Measurements from ENCODE around the gene ADGRA3. TPM values are rescaled to one million over a fixed set of nuclear protein-coding genes. Genes with fewer than 3 reads are reported as not detected.

Gene ADGRA3
- total RNA-seq, 2 donors from 2014 or later = 51.8 to 54.9 TPM

GRCh38 chr4:22434895-22435294, 81.0 kb downstream of the ADGRA3 start:
- Mint-ChIP-seq H3K27me3 (ENCODE audit: insufficient read depth) (no peaks in the 10 kb centered on the region), H3K9me3 (no peaks in the 10 kb centered on the region), H3K4me1 (peaks cover 25% of the 10 kb centered on the region), H3K27ac (no peak overlapping the region), H3K36me3 (ENCODE audit: low read depth) (peaks cover 43% of the 10 kb centered on the region), H3K4me3 (no peak overlapping the region)
- Histone ChIP-seq H3K9me3 (ENCODE audit: control insufficient read depth, low read length) (no peaks in the 10 kb centered on the region), H3K4me1 (ENCODE audit: control insufficient read depth, insufficient read depth, low read length) (no peaks in the 10 kb centered on the region), H3K27ac (ENCODE audit: low read depth, low read length) (no peak overlapping the region), H3K27me3 (ENCODE audit: control insufficient read depth, insufficient read depth, low read length, poor library complexity, severe bottlenecking) (no peaks in the 10 kb centered on the region), H3K9ac (ENCODE audit: extremely low read depth, low read length, poor library complexity, severe bottlenecking) (no peak overlapping the region), H3K36me3 (ENCODE audit: control insufficient read depth, insufficient read depth, low read length) (peaks cover 53% of the 10 kb centered on the region), H3K4me3 (ENCODE audit: low read length) (no peak overlapping the region)
- TF ChIP-seq CTCF (conservative IDR thresholded peaks at IDR 0.05) = peak; percentile 76
- peak; percentile 83 for DNase-seq
- 30% methylated on average over 6 of the region's 6 CpGs for WGBS, 2 experiments (ENCODE audit: insufficient coverage in 1 of 2, insufficient read length in 1 of 2)

- Mint-ChIP-seq H3K9me3 (no peaks in the 10 kb centered on the region), H3K4me3 (no peak overlapping the region), H3K27ac (no peak overlapping the region), H3K27me3 (ENCODE audit: insufficient read depth) (no peaks in the 10 kb centered on the region), H3K36me3 (ENCODE audit: low read depth) (peaks cover 51% of the 10 kb centered on the region), H3K4me1 (peaks cover 14% of the 10 kb centered on the region)
- Histone ChIP-seq H3K27me3 (ENCODE audit: control insufficient read depth, insufficient read depth, low read length, poor library complexity, severe bottlenecking) (no peaks in the 10 kb centered on the region), H3K4me3 (ENCODE audit: low read length) (no peak overlapping the region), H3K27ac (ENCODE audit: low read depth, low read length) (no peak overlapping the region), H3K9me3 (ENCODE audit: control insufficient read depth, low read length) (no peaks in the 10 kb centered on the region), H3K9ac (ENCODE audit: extremely low read depth, low read length, poor library complexity, severe bottlenecking) (no peak overlapping the region), H3K4me1 (ENCODE audit: control insufficient read depth, insufficient read depth, low read length) (no peaks in the 10 kb centered on the region), H3K36me3 (ENCODE audit: control insufficient read depth, insufficient read depth, low read length) (peaks cover 57% of the 10 kb centered on the region)
- no peak for TF ChIP-seq CTCF (conservative IDR thresholded peaks at IDR 0.05)
- DNase-seq = no peak
- WGBS, 2 experiments (ENCODE audit: insufficient coverage in 1 of 2, insufficient read length in 1 of 2) = 98 to 100% methylated on average over 1 of the region's 3 CpGs
These were observed 85.2 kb downstream of the ADGRA3 start for GRCh38 chr4:22430626-22431025.

- DNase-seq = no peak
- no peak for TF ChIP-seq CTCF (conservative IDR thresholded peaks at IDR 0.05)
- H3K36me3 Mint-ChIP-seq (ENCODE audit: low read depth) = peaks cover 57% of the 10 kb centered on the region
- no peaks in the 10 kb centered on the region for H3K9me3 ChIP-seq (ENCODE audit: control insufficient read depth, low read length)
- H3K4me1 Mint-ChIP-seq = peaks cover 8% of the 10 kb centered on the region
- no peak overlapping the region for H3K27ac ChIP-seq (ENCODE audit: low read depth, low read length)
- H3K9ac ChIP-seq (ENCODE audit: extremely low read depth, low read length, poor library complexity, severe bottlenecking) = no peak overlapping the region
- no peak overlapping the region for H3K4me3 ChIP-seq (ENCODE audit: low read length)
- peaks cover 46% of the 10 kb centered on the region for H3K36me3 ChIP-seq (ENCODE audit: control insufficient read depth, insufficient read depth, low read length)
- 87 to 92% methylated on average over 1 to 4 of the region's 4 CpGs for WGBS, 2 experiments (ENCODE audit: insufficient coverage in 1 of 2, insufficient read length in 1 of 2)
- H3K4me3 Mint-ChIP-seq = no peak overlapping the region
- no peaks in the 10 kb centered on the region for H3K4me1 ChIP-seq (ENCODE audit: control insufficient read depth, insufficient read depth, low read length)
- no peaks in the 10 kb centered on the region for H3K27me3 ChIP-seq (ENCODE audit: control insufficient read depth, insufficient read depth, low read length, poor library complexity, severe bottlenecking)
- no peaks in the 10 kb centered on the region for H3K27me3 Mint-ChIP-seq (ENCODE audit: insufficient read depth)
- H3K27ac Mint-ChIP-seq = no peak overlapping the region
- H3K9me3 Mint-ChIP-seq = no peaks in the 10 kb centered on the region
These were observed 87.4 kb downstream of the ADGRA3 start for GRCh38 chr4:22428441-22428840.
